PC-9 (cell line): ENCODE data around the gene CXCR6. TPM values are rescaled to one million over a fixed set of nuclear protein-coding genes. Genes with fewer than 3 reads are reported as not detected.

Experiments used
- BruUV-seq: library from RNA; stranded (reverse); fragments of 400-500 nt; replicated peaks from 2 replicates; lab custom pipeline; 2021; lab: Mats Ljungman, UMichigan
- CTCF ChIA-PET: fragments of 300-600 bp; sonication (Branson Sonifier 250); formaldehyde crosslinking; loops from one replicate; lab custom pipeline; 2022; ENCODE audit warnings: antibody characterized with exemption; lab: Charles Lee
- POLR2A ChIA-PET: fragments of 300-600 bp; sonication (Branson Sonifier 250); formaldehyde crosslinking; loops from one replicate; lab custom pipeline; 2022; ENCODE audit warnings: antibody characterized with exemption; ENCODE audit not compliant: unreplicated experiment; lab: Charles Lee
- DNase-seq, 2 experiments: peaks; one replicate each; pipeline versions ENCODE4 v3.0.0 to v3.0.0-alpha.2; 2015 to 2022; ENCODE audit warnings: mixed read lengths in 1 of 2
- H2AFZ ChIP-seq: fragments of 200-600 bp; sonication (generic); 2 replicates; pipeline ENCODE4 v1.8.1; 2017; ENCODE audit warnings: antibody characterized with exemption
- H3F3A ChIP-seq: fragments of 200-600 bp; sonication (generic); 2 replicates; pipeline ENCODE4 v1.8.1; 2017; ENCODE audit warnings: antibody characterized with exemption, mild to moderate bottlenecking, low read depth; ENCODE audit not compliant: insufficient read depth
- H3K27ac ChIP-seq: fragments of 200-600 bp; sonication (generic); 2 replicates; pipeline ENCODE4 v1.6.1; 2016; ENCODE audit warnings: mixed run types
- H3K27me3 ChIP-seq: fragments of 200-600 bp; sonication (generic); 2 replicates; pipeline ENCODE4 v1.6.1; 2016; ENCODE audit warnings: low read depth, mixed run types; ENCODE audit not compliant: insufficient read depth
- H3K36me3 ChIP-seq: fragments of 200-600 bp; sonication (generic); 2 replicates; pipeline ENCODE4 v1.6.1; 2016; ENCODE audit warnings: low read depth, mixed run types
- H3K4me1 ChIP-seq: fragments of 200-600 bp; sonication (generic); replicated peaks from 2 replicates; pipeline ENCODE4 v1.6.1; 2016; ENCODE audit warnings: mixed run types; ENCODE audit not compliant: insufficient read depth
- H3K4me2 ChIP-seq: fragments of 200-600 bp; sonication (generic); 2 replicates; pipeline ENCODE4 v1.6.1; 2017; ENCODE audit warnings: mixed run types
- H3K4me3 ChIP-seq: fragments of 200-600 bp; sonication (generic); 2 replicates; pipeline ENCODE4 v1.6.1; 2016; ENCODE audit warnings: mixed run types
- H3K79me2 ChIP-seq: fragments of 200-600 bp; sonication (generic); 2 replicates; pipeline ENCODE4 v1.6.1; 2017; ENCODE audit warnings: low read depth, mixed run types
- H3K9me2 ChIP-seq: fragments of 200-600 bp; sonication (generic); 2 replicates; pipeline ENCODE4 v1.8.1; 2017; ENCODE audit warnings: mild to moderate bottlenecking; ENCODE audit not compliant: insufficient read depth
- H3K9me3 ChIP-seq: fragments of 200-600 bp; sonication (generic); 2 replicates; pipeline ENCODE4 v1.8.1; 2016; ENCODE audit warnings: low read depth; ENCODE audit not compliant: insufficient read depth
- H4K20me1 ChIP-seq: fragments of 200-600 bp; sonication (generic); 2 replicates; pipeline ENCODE4 v1.8.1; 2017; ENCODE audit not compliant: insufficient read depth
- EZH2 ChIP-seq: fragments of 200-600 bp; sonication (generic); IDR thresholded peaks from 2 replicates; pipeline ENCODE4 v1.8.0; 2017; ENCODE audit warnings: antibody characterized with exemption, low read depth
- intact Hi-C: fragments of 100-400 bp; cut with micrococcal nuclease; formaldehyde crosslinking; loops from one replicate; pipeline ENCODE4 v1.10.0; 2022; ENCODE audit not compliant: unreplicated experiment
- total RNA-seq: library from RNA; stranded (reverse); gene quantifications from 2 replicates; pipeline ENCODE4 v1.2.3, GENCODE V29; 2021
- TF ChIP-seq, protein P1 (sequence below): fragments of 200-600 bp; sonication (generic); conservative IDR thresholded peaks from 2 replicates; pipeline ENCODE4 v1.6.1; 2017; ENCODE audit warnings: mixed run types, antibody characterized with exemption, mild to moderate bottlenecking, moderate library complexity

The CXCR6 gene
- total RNA-seq, 1 experiment from 2014 or later = 0.74 TPM

DNA sequence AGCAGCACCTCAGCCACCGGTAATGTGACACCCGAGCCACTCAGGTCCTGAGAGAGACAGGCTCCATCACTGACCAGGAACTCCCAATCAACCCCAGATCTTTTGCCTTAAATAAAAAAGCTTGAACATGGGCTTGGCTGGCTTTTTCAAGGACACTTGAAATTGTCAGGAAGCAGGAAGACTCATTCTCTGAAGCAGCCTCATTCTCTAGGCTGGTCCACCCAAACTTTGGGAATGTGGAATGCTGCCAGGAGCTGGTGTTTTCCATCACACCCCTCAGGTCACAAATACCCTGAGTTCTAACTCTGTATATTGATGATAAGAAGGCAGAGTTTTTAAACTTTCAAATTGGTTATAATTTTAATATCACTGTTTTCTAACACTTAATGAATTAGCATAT, 17.0 kb downstream of the CXCR6 start:
- TF ChIP-seq EZH2 = no peak
- TF ChIP-seq, protein P1, sequence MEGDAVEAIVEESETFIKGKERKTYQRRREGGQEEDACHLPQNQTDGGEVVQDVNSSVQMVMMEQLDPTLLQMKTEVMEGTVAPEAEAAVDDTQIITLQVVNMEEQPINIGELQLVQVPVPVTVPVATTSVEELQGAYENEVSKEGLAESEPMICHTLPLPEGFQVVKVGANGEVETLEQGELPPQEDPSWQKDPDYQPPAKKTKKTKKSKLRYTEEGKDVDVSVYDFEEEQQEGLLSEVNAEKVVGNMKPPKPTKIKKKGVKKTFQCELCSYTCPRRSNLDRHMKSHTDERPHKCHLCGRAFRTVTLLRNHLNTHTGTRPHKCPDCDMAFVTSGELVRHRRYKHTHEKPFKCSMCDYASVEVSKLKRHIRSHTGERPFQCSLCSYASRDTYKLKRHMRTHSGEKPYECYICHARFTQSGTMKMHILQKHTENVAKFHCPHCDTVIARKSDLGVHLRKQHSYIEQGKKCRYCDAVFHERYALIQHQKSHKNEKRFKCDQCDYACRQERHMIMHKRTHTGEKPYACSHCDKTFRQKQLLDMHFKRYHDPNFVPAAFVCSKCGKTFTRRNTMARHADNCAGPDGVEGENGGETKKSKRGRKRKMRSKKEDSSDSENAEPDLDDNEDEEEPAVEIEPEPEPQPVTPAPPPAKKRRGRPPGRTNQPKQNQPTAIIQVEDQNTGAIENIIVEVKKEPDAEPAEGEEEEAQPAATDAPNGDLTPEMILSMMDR = no peak
- intact Hi-C loops = no loop called here
- Histone ChIP-seq H3K4me3 (no peak overlapping the region), H4K20me1 (no peaks in the 10 kb centered on the region), H2AFZ (no peak overlapping the region), H3K36me3 (no peaks in the 10 kb centered on the region), H3K79me2 (no peaks in the 10 kb centered on the region), H3K4me1 (no peaks in the 10 kb centered on the region), H3F3A (no peaks in the 10 kb centered on the region), H3K9me3 (no peaks in the 10 kb centered on the region), H3K27ac (no peak overlapping the region), H3K4me2 (no peak overlapping the region), H3K9me2 (no peaks in the 10 kb centered on the region), H3K27me3 (no peaks in the 10 kb centered on the region)
- no TSS peak for BruUV-seq
- ChIA-PET POLR2A (no interaction called here), CTCF (interaction anchor here (0.6 kb wide), 1 partner anchor 482 kb away, joined by 3 read pairs; no protein-coding TSS in a partner anchor)
- no peak for DNase-seq

DNA sequence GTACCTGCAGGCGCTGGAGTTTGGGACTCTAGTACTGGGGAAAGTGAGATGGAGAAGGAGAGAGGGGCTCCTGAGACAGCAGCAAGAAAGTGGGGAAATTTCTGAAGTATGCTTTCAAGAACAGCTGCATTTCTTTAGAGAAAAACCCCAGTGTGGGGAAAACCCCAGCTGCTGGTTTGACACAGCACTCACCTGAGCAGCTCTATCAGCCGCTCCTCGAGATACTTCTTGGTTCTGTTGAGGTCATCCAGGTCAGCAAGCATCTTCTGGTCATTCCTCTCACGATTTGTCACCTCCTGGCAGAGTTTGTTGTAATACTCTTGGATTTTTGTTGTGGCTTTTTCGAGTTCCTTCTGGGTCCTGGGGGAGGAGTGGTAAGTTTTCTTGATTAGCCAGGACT, 18.8 kb downstream of the CXCR6 start:
- CTCF ChIA-PET = interaction anchor here (0.6 kb wide), 1 partner anchor 29 kb away, joined by 5 read pairs; no protein-coding TSS in a partner anchor
- Histone ChIP-seq H2AFZ (no peak overlapping the region), H3K9me3 (no peaks in the 10 kb centered on the region), H3K36me3 (no peaks in the 10 kb centered on the region), H4K20me1 (no peaks in the 10 kb centered on the region), H3K79me2 (no peaks in the 10 kb centered on the region), H3K27ac (no peak overlapping the region), H3F3A (no peaks in the 10 kb centered on the region), H3K4me2 (no peak overlapping the region), H3K27me3 (no peaks in the 10 kb centered on the region), H3K9me2 (no peaks in the 10 kb centered on the region), H3K4me1 (no peaks in the 10 kb centered on the region), H3K4me3 (no peak overlapping the region)
- DNase-seq = no peak
- intact Hi-C loops = no loop called here
- BruUV-seq = no TSS peak
- no peak for TF ChIP-seq EZH2
- TF ChIP-seq, protein P1 = no peak
- POLR2A ChIA-PET = no interaction called here

DNA sequence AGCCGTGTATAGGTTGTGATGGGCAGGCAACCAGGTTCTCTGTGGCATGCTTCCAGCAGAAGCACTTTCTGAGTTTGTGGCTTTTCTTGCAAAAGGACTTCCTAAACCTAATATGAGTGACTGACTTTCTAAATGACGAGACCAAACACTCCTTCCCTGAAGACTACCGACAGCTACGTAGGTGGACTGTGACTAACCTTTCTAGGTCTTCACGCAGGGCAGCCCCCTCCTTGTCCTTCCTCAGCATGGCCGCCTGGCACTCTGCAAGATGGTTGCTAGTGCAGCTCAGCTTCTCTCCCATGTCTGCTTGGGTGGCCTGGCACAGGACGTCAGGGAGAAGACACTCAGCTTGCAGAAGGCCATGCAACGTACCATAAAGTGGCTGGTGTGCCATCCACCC, 20.9 kb downstream of the CXCR6 start:
- BruUV-seq = no TSS peak
- intact Hi-C loops = no loop called here

More for the DNA sequence above, 20.9 kb downstream of the CXCR6 start:
- H3K4me3 ChIP-seq = no peak overlapping the region
- 0 out of 2 replicates have a peak, but pooled peaks cover 8% of the 10 kb centered on the region for H3K4me1 ChIP-seq
- no peaks in the 10 kb centered on the region for H3F3A ChIP-seq
- no peaks in the 10 kb centered on the region for H4K20me1 ChIP-seq
- ChIA-PET CTCF (no interaction called here), POLR2A (no interaction called here)
- no peaks in the 10 kb centered on the region for H3K27me3 ChIP-seq
- H3K79me2 ChIP-seq = no peaks in the 10 kb centered on the region
- no peak for DNase-seq
- no peaks in the 10 kb centered on the region for H3K9me2 ChIP-seq
- TF ChIP-seq EZH2 = no peak
- TF ChIP-seq, protein P1 = no peak
- H3K36me3 ChIP-seq = no peaks in the 10 kb centered on the region
- no peaks in the 10 kb centered on the region for H3K9me3 ChIP-seq
- H2AFZ ChIP-seq = no peak overlapping the region
- no peak overlapping the region for H3K4me2 ChIP-seq
- H3K27ac ChIP-seq = no peak overlapping the region
